Activated CD8-positive, alpha-beta T cell treated with anti-CD3 and anti-CD28 coated beads for 36 hours (primary cell): ENCODE data around the gene BRAF. TPM values are rescaled to one million over a fixed set of nuclear protein-coding genes. Genes with fewer than 3 reads are reported as not detected.
"Not testable (repeated sequence)": the region's sequence is repeated elsewhere in the genome, so short reads cannot be mapped to it uniquely, and the experiment has no call there.

ENCODE experiments used
- ATAC-seq: fragments of 200-7000 bp; cut with Tn5 transposase; one replicate; pipeline ENCODE4 v1.10.0; 2021; ENCODE audit warnings: mild to moderate bottlenecking, moderate library complexity
- CTCF ChIA-PET: fragments of 350-600 bp; sonication (Branson Sonifier 250); formaldehyde crosslinking; loops from one replicate; lab custom pipeline; 2021; ENCODE audit warnings: antibody characterized with exemption; lab: Charles Lee
- POLR2A ChIA-PET: fragments of 350-600 bp; sonication (Branson Sonifier 250); formaldehyde crosslinking; loops from one replicate; lab custom pipeline; 2021; ENCODE audit warnings: antibody characterized with exemption; lab: Charles Lee
- DNase-seq: peaks from one replicate; pipeline ENCODE4 v3.0.0-alpha.2; 2020
- H3K27ac Mint-ChIP-seq: one replicate; pipeline ENCODE4 v1.8.0; 2021; ENCODE audit warnings: mild to moderate bottlenecking, mixed read lengths
- H3K27me3 Mint-ChIP-seq: one replicate; pipeline ENCODE4 v1.8.0; 2021; ENCODE audit warnings: mixed read lengths
- H3K36me3 Mint-ChIP-seq: one replicate; pipeline ENCODE4 v1.8.0; 2021; ENCODE audit warnings: low read depth, mixed read lengths
- H3K4me1 Mint-ChIP-seq: one replicate; pipeline ENCODE4 v1.8.0; 2021; ENCODE audit warnings: low read depth, mixed read lengths
- H3K4me3 Mint-ChIP-seq: one replicate; pipeline ENCODE4 v1.8.0; 2021; ENCODE audit warnings: mild to moderate bottlenecking, moderate library complexity, mixed read lengths
- H3K9me3 Mint-ChIP-seq: one replicate; pipeline ENCODE4 v1.8.0; 2021; ENCODE audit warnings: mixed read lengths
- intact Hi-C: fragments of 100-400 bp; cut with micrococcal nuclease; formaldehyde crosslinking; loops from one replicate; pipeline ENCODE4 v1.10.0; 2022
- total RNA-seq, 2 experiments: library from RNA; stranded (reverse); gene quantifications; one replicate each; pipeline ENCODE4 v1.2.3, GENCODE V29; 2021
- TF ChIP-seq, protein P1 (sequence below): fragments of 200-600 bp; IDR thresholded peaks from one replicate; pipeline ENCODE4 v1.8.0; 2022; ENCODE audit warnings: antibody characterized with exemption, mild to moderate bottlenecking

Gene BRAF
- total RNA-seq, 2 experiments from 2014 or later: 30.0 to 30.6 TPM

DNA sequence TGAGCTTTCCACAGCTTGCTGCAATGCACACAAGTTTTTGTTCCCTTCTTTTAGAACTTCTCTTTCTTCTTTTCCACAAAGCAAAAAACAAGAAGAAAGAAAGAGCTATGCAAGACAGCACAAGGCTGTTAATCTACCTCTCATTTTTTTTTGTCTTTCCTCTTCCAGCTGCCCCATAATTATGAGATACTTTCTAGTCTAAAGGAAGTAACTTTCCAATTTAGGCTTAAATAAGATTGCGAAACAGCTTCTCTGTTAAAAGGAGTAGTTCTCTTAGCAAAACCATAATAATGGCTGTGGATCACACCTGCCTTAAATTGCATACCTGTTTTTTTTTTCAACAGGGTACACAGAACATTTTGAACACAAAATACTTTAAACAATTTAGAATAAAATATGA, 172.2 kb downstream of the BRAF start:
- ATAC-seq (no peak), DNase-seq (no peak)
- CTCF ChIA-PET: interaction anchor here (2.0 kb wide), 1 partner anchor 13 kb away, joined by 6 read pairs; no protein-coding TSS in a partner anchor
- Mint-ChIP-seq H3K4me3 (no peak overlapping the region), H3K9me3 (no peaks in the 10 kb centered on the region), H3K4me1 (no peaks in the 10 kb centered on the region), H3K27me3 (no peaks in the 10 kb centered on the region), H3K27ac (no peak overlapping the region), H3K36me3 (peaks cover 1% of the 10 kb centered on the region)
- POLR2A ChIA-PET: no interaction called here
- TF ChIP-seq, protein P1, sequence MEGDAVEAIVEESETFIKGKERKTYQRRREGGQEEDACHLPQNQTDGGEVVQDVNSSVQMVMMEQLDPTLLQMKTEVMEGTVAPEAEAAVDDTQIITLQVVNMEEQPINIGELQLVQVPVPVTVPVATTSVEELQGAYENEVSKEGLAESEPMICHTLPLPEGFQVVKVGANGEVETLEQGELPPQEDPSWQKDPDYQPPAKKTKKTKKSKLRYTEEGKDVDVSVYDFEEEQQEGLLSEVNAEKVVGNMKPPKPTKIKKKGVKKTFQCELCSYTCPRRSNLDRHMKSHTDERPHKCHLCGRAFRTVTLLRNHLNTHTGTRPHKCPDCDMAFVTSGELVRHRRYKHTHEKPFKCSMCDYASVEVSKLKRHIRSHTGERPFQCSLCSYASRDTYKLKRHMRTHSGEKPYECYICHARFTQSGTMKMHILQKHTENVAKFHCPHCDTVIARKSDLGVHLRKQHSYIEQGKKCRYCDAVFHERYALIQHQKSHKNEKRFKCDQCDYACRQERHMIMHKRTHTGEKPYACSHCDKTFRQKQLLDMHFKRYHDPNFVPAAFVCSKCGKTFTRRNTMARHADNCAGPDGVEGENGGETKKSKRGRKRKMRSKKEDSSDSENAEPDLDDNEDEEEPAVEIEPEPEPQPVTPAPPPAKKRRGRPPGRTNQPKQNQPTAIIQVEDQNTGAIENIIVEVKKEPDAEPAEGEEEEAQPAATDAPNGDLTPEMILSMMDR: no peak
- intact Hi-C loops: no loop called here

DNA sequence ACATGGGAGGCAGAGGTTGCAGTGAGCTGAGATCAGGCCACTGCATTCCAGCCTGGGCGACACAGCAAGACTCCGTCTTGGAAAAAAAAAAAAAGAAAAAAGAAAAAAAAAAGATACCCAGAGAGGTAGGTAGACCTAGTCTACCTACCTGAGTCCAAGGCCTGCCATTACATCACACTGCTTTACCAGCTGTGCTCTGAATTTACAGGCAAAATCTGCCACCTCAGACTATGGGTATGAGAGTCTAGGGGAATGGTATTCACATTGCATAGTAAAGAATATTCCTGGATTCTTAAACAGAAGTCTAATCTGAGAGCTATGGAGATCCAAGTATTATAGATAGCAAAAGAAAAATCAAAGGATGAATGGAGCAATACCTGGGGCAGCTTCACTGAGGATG, 178.0 kb downstream of the BRAF start:
- CTCF ChIA-PET: no interaction called here
- DNase-seq: no peak
- Mint-ChIP-seq H3K4me3 (no peak overlapping the region), H3K4me1 (no peaks in the 10 kb centered on the region), H3K27me3 (no peaks in the 10 kb centered on the region), H3K9me3 (peaks cover 1% of the 10 kb centered on the region), H3K36me3 (peaks cover 15% of the 10 kb centered on the region), H3K27ac (peak overlapping the region; percentile 4)
- TF ChIP-seq, protein P1: no peak
- POLR2A ChIA-PET: interaction anchor here (1.7 kb wide), 1 partner anchor 9 kb away, joined by 4 read pairs; no protein-coding TSS in a partner anchor
- intact Hi-C loops: no loop called here
- ATAC-seq: no peak

DNA sequence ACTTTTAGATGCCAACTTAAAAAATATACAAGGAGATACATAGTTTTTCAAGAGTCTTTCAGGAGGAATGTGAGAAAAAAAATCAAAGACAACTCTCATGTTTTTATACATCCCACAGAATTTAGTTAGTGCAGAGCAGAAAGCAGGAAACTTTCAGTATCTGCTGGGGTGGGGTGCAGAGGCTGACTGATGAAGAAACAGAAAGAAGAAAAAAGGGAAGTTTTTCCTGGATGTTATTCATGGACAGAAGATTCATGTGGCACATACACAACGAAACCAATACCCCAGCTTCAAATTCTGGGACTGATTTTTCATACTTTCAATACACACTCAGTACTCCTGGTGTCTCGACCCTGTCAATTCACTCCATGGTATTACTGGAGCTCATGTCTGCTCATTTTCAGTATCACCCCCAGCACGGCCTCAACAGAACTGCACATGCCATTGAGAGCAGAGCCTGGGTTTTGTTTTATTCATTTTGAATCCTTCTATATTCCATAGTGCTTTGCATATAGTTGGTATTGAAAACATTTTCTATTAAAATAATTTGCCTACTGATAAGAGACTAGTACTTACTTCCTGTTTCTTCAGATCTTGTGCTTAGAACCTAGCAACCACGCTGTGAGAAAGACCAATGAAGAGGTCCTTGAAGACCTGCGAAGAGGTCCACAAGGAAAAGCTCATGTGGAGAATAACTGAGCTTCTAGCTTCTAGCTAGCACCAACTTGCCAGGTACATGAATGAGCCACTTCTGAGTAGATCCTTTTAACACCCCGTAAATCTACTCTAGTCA, 179.3 kb downstream of the BRAF start:
- peaks cover 15% of the 10 kb centered on the region for H3K36me3 Mint-ChIP-seq
- intact Hi-C loops: no loop called here

DNA sequence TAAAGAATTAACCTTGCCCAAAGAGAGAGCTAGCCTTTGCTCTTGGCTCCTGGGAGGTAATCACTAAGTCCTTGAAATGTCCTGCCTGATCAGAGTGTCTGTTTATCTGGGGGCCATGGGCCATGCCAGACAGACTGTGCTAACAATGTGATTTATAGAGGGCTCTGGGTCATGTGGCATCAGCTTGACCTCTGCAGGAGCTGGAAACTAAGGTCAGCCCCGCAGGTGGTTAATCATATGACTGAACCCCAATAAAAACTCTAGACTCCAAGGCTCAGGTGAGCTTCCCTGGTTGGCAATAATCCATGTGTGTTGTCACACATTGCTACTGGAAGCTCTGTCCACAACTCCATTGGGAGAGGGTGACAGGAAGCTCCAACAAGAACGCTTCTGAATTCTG, 180.7 kb downstream of the BRAF start:
- Mint-ChIP-seq H3K36me3 (peaks cover 19% of the 10 kb centered on the region), H3K4me3 (no peak overlapping the region), H3K27ac (no peak overlapping the region), H3K9me3 (peaks cover 1% of the 10 kb centered on the region), H3K4me1 (no peaks in the 10 kb centered on the region), H3K27me3 (no peaks in the 10 kb centered on the region)
- no peak for DNase-seq
- CTCF ChIA-PET: no interaction called here
- no peak for ATAC-seq
- intact Hi-C loops: no loop called here
- TF ChIP-seq, protein P1: no peak
- POLR2A ChIA-PET: no interaction called here

More for the DNA sequence above, 179.3 kb downstream of the BRAF start:
- ATAC-seq (no peak), DNase-seq (no peak)
- Mint-ChIP-seq H3K27me3 (no peaks in the 10 kb centered on the region), H3K9me3 (peaks cover 1% of the 10 kb centered on the region), H3K4me3 (no peak overlapping the region), H3K4me1 (no peaks in the 10 kb centered on the region), H3K27ac (no peak overlapping the region)
- POLR2A ChIA-PET: no interaction called here
- TF ChIP-seq, protein P1: no peak
- CTCF ChIA-PET: no interaction called here

DNA sequence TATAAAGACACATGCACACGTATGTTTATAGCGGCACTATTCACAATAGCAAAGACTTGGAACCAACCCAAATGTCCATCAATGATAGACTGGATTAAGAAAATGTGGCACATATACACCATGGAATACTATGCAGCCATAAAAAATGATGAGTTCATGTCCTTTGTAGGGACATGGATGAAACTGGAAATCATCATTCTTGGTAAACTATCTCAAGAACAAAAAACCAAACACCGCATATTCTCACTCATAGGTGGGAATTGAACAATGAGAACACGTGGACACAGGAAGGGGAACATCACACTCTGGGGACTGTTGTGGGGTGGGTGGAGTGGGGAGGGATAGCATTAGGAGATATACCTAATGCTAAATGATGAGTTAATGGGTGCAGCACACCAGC, 181.5 kb downstream of the BRAF start:
- ATAC-seq, H3K27me3 Mint-ChIP-seq, CTCF ChIA-PET, intact Hi-C loops, H3K9me3 Mint-ChIP-seq, H3K4me3 Mint-ChIP-seq, POLR2A ChIA-PET, DNase-seq, H3K4me1 Mint-ChIP-seq, H3K27ac Mint-ChIP-seq: not testable (repeated sequence)
- peaks cover 21% of the 10 kb centered on the region for H3K36me3 Mint-ChIP-seq
